SK-N-SH treated with all-trans-retinoic acid at 6 μM for 48 hours (cell line): ENCODE data around the gene PRKG1.

Experiments
- ARNTL ChIP-seq: fragments of 450-650 bp; formaldehyde crosslinking; IDR thresholded peaks from 2 replicates; pipeline ENCODE4 v1.5.0; 2020; ENCODE audit warnings: low read depth, mild to moderate bottlenecking, moderate library complexity, borderline replicate concordance
- CSDC2 ChIP-seq: fragments of 250-450 bp; sonication (Bioruptor Pico); IDR thresholded peaks from 2 replicates; pipeline ENCODE4 v1.5.0; 2020; ENCODE audit warnings: mild to moderate bottlenecking, moderate library complexity
- RARB ChIP-seq: fragments of 250-450 bp; sonication (Bioruptor Pico); IDR thresholded peaks from 2 replicates; pipeline ENCODE4 v1.8.0; 2021; ENCODE audit warnings: mild to moderate bottlenecking, moderate library complexity
- SNAI2 ChIP-seq: fragments of 250-450 bp; sonication (Bioruptor Pico); IDR thresholded peaks from 2 replicates; pipeline ENCODE4 v1.5.0; 2020; ENCODE audit warnings: mild to moderate bottlenecking, moderate library complexity
- TCF4 ChIP-seq: fragments of 250-450 bp; sonication (Bioruptor Pico); IDR thresholded peaks from 2 replicates; pipeline ENCODE4 v1.8.0; 2021; ENCODE audit warnings: mild to moderate bottlenecking, moderate library complexity, borderline replicate concordance
- TOX ChIP-seq: fragments of 250-450 bp; sonication (Bioruptor Pico); IDR thresholded peaks from 2 replicates; pipeline ENCODE4 v1.8.0; 2021; ENCODE audit warnings: mild to moderate bottlenecking, moderate library complexity, borderline replicate concordance
- ZFP3 ChIP-seq: fragments of 250-450 bp; sonication (Bioruptor Pico); IDR thresholded peaks from 2 replicates; pipeline ENCODE4 v1.5.0; 2020; ENCODE audit warnings: mild to moderate bottlenecking, moderate library complexity
- ZFP30 ChIP-seq: fragments of 450-650 bp; formaldehyde crosslinking; IDR thresholded peaks from 2 replicates; pipeline ENCODE4 v1.5.0; 2022; ENCODE audit warnings: mild to moderate bottlenecking, moderate library complexity
- ZNF565 ChIP-seq: fragments of 450-650 bp; formaldehyde crosslinking; conservative IDR thresholded peaks from 2 replicates; pipeline ENCODE4 v1.5.0; 2020; ENCODE audit warnings: low read depth, mild to moderate bottlenecking, moderate library complexity
- ZNF70 ChIP-seq: fragments of 450-650 bp; formaldehyde crosslinking; IDR thresholded peaks from 2 replicates; pipeline ENCODE4 v1.5.0; 2020; ENCODE audit warnings: mild to moderate bottlenecking, moderate library complexity
- ZNF8 ChIP-seq: fragments of 450-650 bp; formaldehyde crosslinking; IDR thresholded peaks from 2 replicates; pipeline ENCODE4 v1.5.0; 2020; ENCODE audit warnings: mild to moderate bottlenecking, moderate library complexity
- TF ChIP-seq, protein P1 (sequence below): fragments of 250-450 bp; sonication (Bioruptor Pico); IDR thresholded peaks from 2 replicates; pipeline ENCODE4 v1.8.0; 2020; ENCODE audit warnings: mild to moderate bottlenecking, moderate library complexity, borderline replicate concordance
- TF ChIP-seq, protein P2 (sequence below): fragments of 250-450 bp; sonication (Bioruptor Pico); IDR thresholded peaks from 2 replicates; pipeline ENCODE4 v1.5.1; 2020; ENCODE audit warnings: low read depth, mild to moderate bottlenecking, moderate library complexity
- TF ChIP-seq, protein P3 (sequence below): fragments of 250-450 bp; sonication (Bioruptor Pico); IDR thresholded peaks from 2 replicates; pipeline ENCODE4 v1.5.1; 2021; ENCODE audit warnings: mild to moderate bottlenecking, moderate library complexity

DNA sequence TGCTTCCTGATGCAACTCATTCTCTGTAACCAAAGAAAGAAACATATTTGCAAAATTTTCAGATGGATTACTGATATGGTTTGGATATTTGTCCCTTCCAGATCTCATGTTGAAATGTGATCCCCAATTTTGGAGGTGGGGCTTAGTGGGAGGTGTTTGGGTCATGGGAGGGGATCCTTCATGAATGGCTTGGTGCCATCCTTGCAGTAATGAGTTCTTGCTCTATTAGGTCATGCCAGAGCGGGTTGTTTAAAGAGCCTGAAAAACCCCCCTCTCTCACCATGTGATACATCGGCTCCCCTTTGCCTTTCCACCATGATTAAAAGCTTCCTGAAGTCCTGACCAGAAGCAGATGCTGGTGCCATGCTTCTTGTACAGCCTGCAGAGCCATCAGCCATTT is 43.8 kb upstream of the PRKG1 start:
- TF ChIP-seq ZNF70 (CRISPR knock-in tag) = no peak
- TF ChIP-seq, protein P1, sequence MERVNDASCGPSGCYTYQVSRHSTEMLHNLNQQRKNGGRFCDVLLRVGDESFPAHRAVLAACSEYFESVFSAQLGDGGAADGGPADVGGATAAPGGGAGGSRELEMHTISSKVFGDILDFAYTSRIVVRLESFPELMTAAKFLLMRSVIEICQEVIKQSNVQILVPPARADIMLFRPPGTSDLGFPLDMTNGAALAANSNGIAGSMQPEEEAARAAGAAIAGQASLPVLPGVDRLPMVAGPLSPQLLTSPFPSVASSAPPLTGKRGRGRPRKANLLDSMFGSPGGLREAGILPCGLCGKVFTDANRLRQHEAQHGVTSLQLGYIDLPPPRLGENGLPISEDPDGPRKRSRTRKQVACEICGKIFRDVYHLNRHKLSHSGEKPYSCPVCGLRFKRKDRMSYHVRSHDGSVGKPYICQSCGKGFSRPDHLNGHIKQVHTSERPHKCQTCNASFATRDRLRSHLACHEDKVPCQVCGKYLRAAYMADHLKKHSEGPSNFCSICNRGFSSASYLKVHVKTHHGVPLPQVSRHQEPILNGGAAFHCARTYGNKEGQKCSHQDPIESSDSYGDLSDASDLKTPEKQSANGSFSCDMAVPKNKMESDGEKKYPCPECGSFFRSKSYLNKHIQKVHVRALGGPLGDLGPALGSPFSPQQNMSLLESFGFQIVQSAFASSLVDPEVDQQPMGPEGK (CRISPR knock-in tag) = no peak
- TF ChIP-seq RARB (CRISPR knock-in tag) = no peak
- TF ChIP-seq, protein P2, sequence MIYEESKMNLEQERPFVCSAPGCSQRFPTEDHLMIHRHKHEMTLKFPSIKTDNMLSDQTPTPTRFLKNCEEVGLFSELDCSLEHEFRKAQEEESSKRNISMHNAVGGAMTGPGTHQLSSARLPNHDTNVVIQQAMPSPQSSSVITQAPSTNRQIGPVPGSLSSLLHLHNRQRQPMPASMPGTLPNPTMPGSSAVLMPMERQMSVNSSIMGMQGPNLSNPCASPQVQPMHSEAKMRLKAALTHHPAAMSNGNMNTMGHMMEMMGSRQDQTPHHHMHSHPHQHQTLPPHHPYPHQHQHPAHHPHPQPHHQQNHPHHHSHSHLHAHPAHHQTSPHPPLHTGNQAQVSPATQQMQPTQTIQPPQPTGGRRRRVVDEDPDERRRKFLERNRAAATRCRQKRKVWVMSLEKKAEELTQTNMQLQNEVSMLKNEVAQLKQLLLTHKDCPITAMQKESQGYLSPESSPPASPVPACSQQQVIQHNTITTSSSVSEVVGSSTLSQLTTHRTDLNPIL = no peak
- TF ChIP-seq ARNTL (CRISPR knock-in tag) = no peak
- TF ChIP-seq SNAI2 (CRISPR knock-in tag) = no peak
- TF ChIP-seq, protein P3, sequence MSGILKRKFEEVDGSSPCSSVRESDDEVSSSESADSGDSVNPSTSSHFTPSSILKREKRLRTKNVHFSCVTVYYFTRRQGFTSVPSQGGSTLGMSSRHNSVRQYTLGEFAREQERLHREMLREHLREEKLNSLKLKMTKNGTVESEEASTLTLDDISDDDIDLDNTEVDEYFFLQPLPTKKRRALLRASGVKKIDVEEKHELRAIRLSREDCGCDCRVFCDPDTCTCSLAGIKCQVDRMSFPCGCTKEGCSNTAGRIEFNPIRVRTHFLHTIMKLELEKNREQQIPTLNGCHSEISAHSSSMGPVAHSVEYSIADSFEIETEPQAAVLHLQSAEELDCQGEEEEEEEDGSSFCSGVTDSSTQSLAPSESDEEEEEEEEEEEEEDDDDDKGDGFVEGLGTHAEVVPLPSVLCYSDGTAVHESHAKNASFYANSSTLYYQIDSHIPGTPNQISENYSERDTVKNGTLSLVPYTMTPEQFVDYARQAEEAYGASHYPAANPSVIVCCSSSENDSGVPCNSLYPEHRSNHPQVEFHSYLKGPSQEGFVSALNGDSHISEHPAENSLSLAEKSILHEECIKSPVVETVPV = no peak
- TF ChIP-seq CSDC2 (CRISPR knock-in tag) = no peak
- TF ChIP-seq TOX (CRISPR knock-in tag) = no peak
- TF ChIP-seq ZNF565 (CRISPR knock-in tag) = no peak
- TF ChIP-seq ZNF8 (CRISPR knock-in tag) = no peak
- no peak for TF ChIP-seq TCF4
- no peak for TF ChIP-seq ZFP3 (CRISPR knock-in tag)
- TF ChIP-seq ZFP30 (CRISPR knock-in tag) = no peak
